ENCODE results near the gene SPINK7.

SPINK7 gene

GRCh38 chr5:148343603-148344487 lies 31.6 kb downstream of the SPINK7 start:
- no peak for DNase-seq (ENCODE audit: low read depth)

DNA sequence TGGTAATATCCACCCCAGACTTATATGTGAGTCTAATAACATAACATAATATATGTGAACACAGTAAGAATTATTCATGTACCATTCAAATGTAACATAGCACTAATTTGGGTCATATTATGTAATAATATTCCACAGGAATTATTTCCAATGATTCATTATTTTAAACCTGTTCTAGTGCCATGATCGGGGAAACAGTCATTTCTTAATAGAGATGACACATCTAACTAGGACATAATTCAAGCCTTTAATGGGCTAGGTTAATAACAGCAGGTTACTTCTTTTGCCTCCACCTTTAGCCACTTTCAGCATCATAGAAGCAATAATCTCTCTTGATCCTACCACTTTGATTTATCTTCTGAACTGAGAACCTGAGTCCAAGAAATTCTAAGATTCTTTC lies 35.5 kb downstream of the SPINK7 start:
- no peak for DNase-seq (ENCODE audit: low read depth)

DNA sequence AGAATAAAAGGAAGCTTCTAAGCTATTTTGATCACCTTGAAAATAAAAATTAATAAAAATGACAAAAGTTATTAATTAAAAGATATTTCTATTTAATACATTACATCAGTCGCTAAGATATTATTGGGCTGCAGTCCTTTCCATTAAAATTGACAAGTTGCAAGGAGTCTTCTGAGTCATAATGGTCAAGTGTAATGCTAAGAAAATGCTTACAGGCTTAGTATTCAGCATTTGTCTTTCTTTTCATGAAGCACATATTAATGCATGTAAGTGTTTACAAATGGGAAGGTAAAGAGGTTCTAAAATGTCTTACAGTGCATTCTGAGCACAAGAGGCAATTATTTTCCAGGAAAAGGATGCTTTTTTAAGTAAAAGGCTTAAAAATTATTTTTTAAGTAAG lies 40.5 kb downstream of the SPINK7 start:
- peak; percentile 1 for DNase-seq (ENCODE audit: low read depth)

GRCh38 chr5:148353634-148354033 lies 41.4 kb downstream of the SPINK7 start:
- DNase-seq (ENCODE audit: low read depth): no peak

DNA sequence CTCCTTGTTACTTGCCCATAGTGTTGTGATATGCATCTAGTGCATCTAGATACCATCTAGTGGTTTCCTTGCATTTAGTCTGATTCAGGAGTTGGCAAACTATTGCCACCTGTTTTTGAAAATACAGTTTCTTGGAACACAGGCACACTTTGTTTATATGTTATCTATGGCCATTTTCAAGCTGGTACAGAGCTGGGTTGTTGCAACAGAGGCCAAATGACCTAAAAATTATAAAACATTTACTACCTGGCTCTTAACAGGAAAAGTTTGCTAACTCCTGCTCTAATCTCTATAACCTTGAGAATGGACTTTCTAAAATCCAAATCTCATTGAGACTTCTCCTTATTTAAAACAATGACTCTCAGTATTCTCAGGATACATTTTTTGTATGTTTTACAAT lies 52.1 kb downstream of the SPINK7 start:
- DNase-seq (ENCODE audit: low read depth): no peak
